ENCODE results near the gene HYAL2.

- no peak for TF ChIP-seq CTCF (IDR thresholded peaks at IDR 0.05; ENCODE audit: low read depth, low read length)
- no peak for TF ChIP-seq MAX (IDR thresholded peaks at IDR 0.05; ENCODE audit: low read depth, low read length)
- no peak for TF ChIP-seq POLR2A (IDR thresholded peaks at IDR 0.05; ENCODE audit: extremely low read depth, insufficient read length)
Measured at GRCh38 chr3:50304601-50305000, 17.9 kb downstream of the HYAL2 start.

Measured in NB4 (cell line).